Measurements from ENCODE around the gene MSH3.

GRCh38 chr5:80790698-80791097, 136.2 kb downstream of the MSH3 start:
- no peak for TF ChIP-seq CTCF (IDR thresholded peaks at IDR 0.05)
- TF ChIP-seq POLR2A (IDR thresholded peaks at IDR 0.05): no peak
- no peak for TF ChIP-seq POLR2AphosphoS5 (IDR thresholded peaks at IDR 0.05)

Measured in stomach (tissue), 4 donors.